GM18511 (cell line): ENCODE measurements around the gene SERPIND1.
"Not testable (repeated sequence)": the region's sequence is repeated elsewhere in the genome, so short reads cannot be mapped to it uniquely, and the experiment has no call there.

ENCODE experiments used
- ATAC-seq: cut with Tn5 transposase; IDR thresholded peaks from one replicate; pipeline ENCODE4 v1.9.1; 2021; ENCODE audit warnings: mild to moderate bottlenecking, moderate library complexity; ENCODE audit not compliant: unreplicated experiment

SERPIND1 gene

GRCh38 chr22:20746431-20747189 is 27.3 kb upstream of the SERPIND1 start:
- ATAC-seq = no peak

GRCh38 chr22:20747223-20747622 is 26.7 kb upstream of the SERPIND1 start:
- ATAC-seq = no peak

- no peak for ATAC-seq
Observed at GRCh38 chr22:20748082-20748481, 25.8 kb upstream of the SERPIND1 start.

- peak; percentile 79 for ATAC-seq
Observed at GRCh38 chr22:20748731-20749428, 25.0 kb upstream of the SERPIND1 start.

GRCh38 chr22:20749453-20749852 is 24.5 kb upstream of the SERPIND1 start:
- ATAC-seq = no peak

GRCh38 chr22:20750461-20751184 is 23.3 kb upstream of the SERPIND1 start:
- ATAC-seq = peak; percentile 60

GRCh38 chr22:20751185-20751851 is 22.6 kb upstream of the SERPIND1 start:
- ATAC-seq = no peak

GRCh38 chr22:20752104-20752741 is 21.7 kb upstream of the SERPIND1 start:
- ATAC-seq = no peak

- no peak for ATAC-seq
Observed at GRCh38 chr22:20752873-20753272, 21.0 kb upstream of the SERPIND1 start.

- ATAC-seq = no peak
Observed at GRCh38 chr22:20756846-20757245, 17.1 kb upstream of the SERPIND1 start.

- ATAC-seq = no peak
Observed at GRCh38 chr22:20758688-20759087, 15.2 kb upstream of the SERPIND1 start.

GRCh38 chr22:20760084-20760483 is 13.8 kb upstream of the SERPIND1 start:
- ATAC-seq = no peak

- no peak for ATAC-seq
Observed at GRCh38 chr22:20761536-20761935, 12.4 kb upstream of the SERPIND1 start.

GRCh38 chr22:20762233-20762796 is 11.6 kb upstream of the SERPIND1 start:
- ATAC-seq = no peak

GRCh38 chr22:20763630-20764470 is 10.1 kb upstream of the SERPIND1 start:
- ATAC-seq = no peak

GRCh38 chr22:20764471-20764720 is 9.5 kb upstream of the SERPIND1 start:
- ATAC-seq = no peak

GRCh38 chr22:20764729-20765128 is 9.2 kb upstream of the SERPIND1 start:
- ATAC-seq = no peak

- no peak for ATAC-seq
Observed at GRCh38 chr22:20765938-20766337, 8.0 kb upstream of the SERPIND1 start.

GRCh38 chr22:20766530-20766929 is 7.4 kb upstream of the SERPIND1 start:
- no peak for ATAC-seq

- not testable (repeated sequence) for ATAC-seq
Observed at GRCh38 chr22:20769496-20769826, 4.5 kb upstream of the SERPIND1 start.
